DND-41 (cell line): ENCODE results near the gene NUP62CL.
A peak's percentile ranks its signal among the peaks of the same experiment; 100 is the strongest.

Experiments used
- ATAC-seq: fragments of 200-7000 bp; cut with Tn5 transposase; 3 replicates; pipeline ENCODE4 v1.9.1; 2021; ENCODE audit warnings: low read depth; ENCODE audit not compliant: insufficient read depth
- DNase-seq: peaks from one replicate; pipeline ENCODE4 v3.0.0-alpha.2; 2020
- H2AFZ ChIP-seq: 2 replicates; pipeline ENCODE4 v1.6.0; 2012; ENCODE audit warnings: low read depth, low read length
- H3K27ac ChIP-seq: 2 replicates; pipeline ENCODE4 v1.5.1; 2012; ENCODE audit warnings: low read length, inconsistent platforms
- H3K27me3 ChIP-seq: fragments of 200-600 bp; sonication (generic); 2 replicates; pipeline ENCODE4 v1.6.0; 2012; ENCODE audit warnings: low read length, mild to moderate bottlenecking, inconsistent platforms; ENCODE audit not compliant: insufficient read depth, poor library complexity
- H3K36me3 ChIP-seq: 2 replicates; pipeline ENCODE4 v1.5.1; 2012; ENCODE audit warnings: low read length, inconsistent platforms; ENCODE audit not compliant: insufficient read depth
- H3K4me1 ChIP-seq: 2 replicates; pipeline ENCODE4 v1.5.1; 2012; ENCODE audit warnings: mild to moderate bottlenecking, low read length; ENCODE audit not compliant: insufficient read depth
- H3K4me2 ChIP-seq: 2 replicates; pipeline ENCODE4 v1.6.0; 2012; ENCODE audit warnings: mild to moderate bottlenecking, moderate library complexity, low read length, inconsistent platforms; ENCODE audit not compliant: insufficient read depth
- H3K4me3 ChIP-seq, 2 experiments: fragments of 200-600 bp in 1 of 2; shearing (Covaris generic) in 1 of 2; 2 replicates each; pipeline ENCODE4 v1.5.1; 2012 to 2016; ENCODE audit warnings: inconsistent platforms in 2 of 2, low read length in 2 of 2, mild to moderate bottlenecking in 2 of 2, low read depth in 1 of 2, moderate library complexity in 1 of 2
- H3K79me2 ChIP-seq: 2 replicates; pipeline ENCODE4 v1.6.0; 2012; ENCODE audit warnings: low read length, inconsistent platforms; ENCODE audit not compliant: insufficient read depth
- H3K9ac ChIP-seq: 2 replicates; pipeline ENCODE4 v1.6.0; 2012; ENCODE audit warnings: low read depth, mild to moderate bottlenecking, inconsistent platforms, low read length, moderate library complexity
- H3K9me3 ChIP-seq: 2 replicates; pipeline ENCODE4 v1.5.1; 2012; ENCODE audit warnings: low read length, moderate library complexity, mild to moderate bottlenecking, inconsistent platforms; ENCODE audit not compliant: insufficient read depth, severe bottlenecking
- H4K20me1 ChIP-seq: 2 replicates; pipeline ENCODE4 v1.6.0; 2012; ENCODE audit warnings: low read length; ENCODE audit not compliant: insufficient read depth
- EZH2 ChIP-seq: IDR thresholded peaks from 3 replicates; pipeline ENCODE4 v1.6.1; 2012; ENCODE audit warnings: borderline replicate concordance, low read depth, mild to moderate bottlenecking, moderate library complexity, low read length, inconsistent platforms; ENCODE audit not compliant: severe bottlenecking
- TF ChIP-seq, protein P1 (sequence below): IDR thresholded peaks from 2 replicates; pipeline ENCODE4 v1.5.1; 2012; ENCODE audit warnings: borderline replicate concordance, low read length, moderate library complexity, mild to moderate bottlenecking; ENCODE audit not compliant: poor library complexity, severe bottlenecking; ENCODE audit errors: extremely low read depth

The NUP62CL gene

DNA sequence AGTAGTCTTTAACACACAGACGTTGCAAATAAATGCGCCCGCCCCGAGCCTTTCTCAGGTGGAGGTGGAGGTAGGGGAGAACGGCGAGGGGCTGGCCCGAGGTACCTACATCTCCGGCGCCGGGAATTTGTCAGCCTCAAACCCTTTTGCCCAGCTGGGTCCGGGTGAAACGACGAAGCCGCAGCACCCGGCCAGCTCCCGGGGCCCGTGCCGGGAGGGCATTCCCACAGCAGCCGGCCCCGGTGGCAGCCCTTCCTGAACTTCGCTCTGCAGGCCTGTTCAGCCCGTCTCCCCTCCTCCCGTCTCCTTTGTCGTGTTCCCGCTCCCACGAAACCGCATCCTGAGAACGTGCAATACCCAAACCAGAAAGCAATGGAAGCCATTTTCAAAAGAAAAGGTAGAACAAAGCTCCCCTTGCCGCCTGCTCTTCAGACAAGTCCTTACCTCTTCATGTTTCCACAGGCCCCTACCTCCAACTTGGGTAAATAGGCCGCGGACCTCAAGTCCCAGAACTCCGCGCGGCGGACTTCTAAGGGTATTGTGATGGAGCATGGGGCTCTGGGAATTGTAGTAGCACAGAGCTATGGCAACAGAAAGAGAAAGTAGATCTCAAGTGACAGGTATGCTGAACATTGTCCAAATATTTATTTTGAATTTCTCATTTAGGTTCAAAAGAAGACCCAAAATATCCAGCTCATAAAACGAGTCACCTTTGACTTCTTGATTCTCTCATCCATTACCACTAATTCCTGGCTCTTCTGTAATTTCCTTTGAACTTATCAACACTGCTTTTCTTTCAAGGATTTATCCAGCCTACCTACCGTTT is 87.7 kb downstream of the NUP62CL start, which contains the start of gene RBM41:
Gene RBM41 (minus strand): TSS at position 501 of the 826 bp plus-strand sequence. CDS start 49 bp downstream, at position 452.
- H3K9me3 ChIP-seq = no peaks in the 10 kb centered on the region
- DNase-seq = peak; percentile 81
- TF ChIP-seq EZH2 = no peak
- peaks cover 22% of the 10 kb centered on the region for H3K4me1 ChIP-seq
- no peaks in the 10 kb centered on the region for H3K27me3 ChIP-seq
- H3K4me3 ChIP-seq = peak within 1 kb of the TSS; percentile 60 to 72
- peak within 1 kb of the TSS; percentile 77 for H3K9ac ChIP-seq
- peak; percentile 99 for ATAC-seq
- peaks cover 20% of the 10 kb centered on the region for H3K79me2 ChIP-seq
- no peaks in the 10 kb centered on the region for H4K20me1 ChIP-seq
- peak within 1 kb of the TSS; percentile 84 for H2AFZ ChIP-seq
- H3K27ac ChIP-seq = peak within 1 kb of the TSS; percentile 89
- H3K36me3 ChIP-seq = peaks cover 33% of the 10 kb centered on the region
- peak within 1 kb of the TSS; percentile 66 for H3K4me2 ChIP-seq

DNA sequence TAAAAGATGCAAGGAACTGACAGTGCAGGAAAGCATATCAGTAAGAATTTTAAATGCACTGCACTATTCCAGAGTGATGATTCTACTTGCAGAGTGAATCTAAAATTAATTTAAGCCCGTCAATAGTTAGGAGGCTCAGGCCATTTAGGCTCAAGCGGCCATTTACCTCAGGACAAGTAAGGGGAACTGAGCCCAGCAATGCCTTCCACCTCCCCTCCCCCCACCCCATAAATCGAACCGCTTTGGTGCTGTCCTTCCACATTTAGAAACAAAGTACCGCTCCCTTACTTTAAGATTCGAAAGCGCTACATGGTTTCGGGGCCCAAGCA is 88.3 kb downstream of the NUP62CL start:
- no peak for DNase-seq
- TF ChIP-seq, protein P1, sequence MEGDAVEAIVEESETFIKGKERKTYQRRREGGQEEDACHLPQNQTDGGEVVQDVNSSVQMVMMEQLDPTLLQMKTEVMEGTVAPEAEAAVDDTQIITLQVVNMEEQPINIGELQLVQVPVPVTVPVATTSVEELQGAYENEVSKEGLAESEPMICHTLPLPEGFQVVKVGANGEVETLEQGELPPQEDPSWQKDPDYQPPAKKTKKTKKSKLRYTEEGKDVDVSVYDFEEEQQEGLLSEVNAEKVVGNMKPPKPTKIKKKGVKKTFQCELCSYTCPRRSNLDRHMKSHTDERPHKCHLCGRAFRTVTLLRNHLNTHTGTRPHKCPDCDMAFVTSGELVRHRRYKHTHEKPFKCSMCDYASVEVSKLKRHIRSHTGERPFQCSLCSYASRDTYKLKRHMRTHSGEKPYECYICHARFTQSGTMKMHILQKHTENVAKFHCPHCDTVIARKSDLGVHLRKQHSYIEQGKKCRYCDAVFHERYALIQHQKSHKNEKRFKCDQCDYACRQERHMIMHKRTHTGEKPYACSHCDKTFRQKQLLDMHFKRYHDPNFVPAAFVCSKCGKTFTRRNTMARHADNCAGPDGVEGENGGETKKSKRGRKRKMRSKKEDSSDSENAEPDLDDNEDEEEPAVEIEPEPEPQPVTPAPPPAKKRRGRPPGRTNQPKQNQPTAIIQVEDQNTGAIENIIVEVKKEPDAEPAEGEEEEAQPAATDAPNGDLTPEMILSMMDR = no peak
- TF ChIP-seq EZH2 = no peak
- H3K4me1 ChIP-seq = peaks cover 22% of the 10 kb centered on the region
- no peaks in the 10 kb centered on the region for H4K20me1 ChIP-seq
- H3K36me3 ChIP-seq = peaks cover 38% of the 10 kb centered on the region
- peak; percentile 10; the same call in 1 of the 3 replicates for ATAC-seq
- H2AFZ ChIP-seq = peak overlapping the region; percentile 84
- peak overlapping the region; percentile 60 to 72; a peak in 3 of 4 replicates for H3K4me3 ChIP-seq
- peak overlapping the region; percentile 77 for H3K9ac ChIP-seq
- H3K4me2 ChIP-seq = peak overlapping the region; percentile 66
- H3K79me2 ChIP-seq = peaks cover 20% of the 10 kb centered on the region
- no peaks in the 10 kb centered on the region for H3K27me3 ChIP-seq
- peak overlapping the region; percentile 89 for H3K27ac ChIP-seq
- H3K9me3 ChIP-seq = no peaks in the 10 kb centered on the region

DNA sequence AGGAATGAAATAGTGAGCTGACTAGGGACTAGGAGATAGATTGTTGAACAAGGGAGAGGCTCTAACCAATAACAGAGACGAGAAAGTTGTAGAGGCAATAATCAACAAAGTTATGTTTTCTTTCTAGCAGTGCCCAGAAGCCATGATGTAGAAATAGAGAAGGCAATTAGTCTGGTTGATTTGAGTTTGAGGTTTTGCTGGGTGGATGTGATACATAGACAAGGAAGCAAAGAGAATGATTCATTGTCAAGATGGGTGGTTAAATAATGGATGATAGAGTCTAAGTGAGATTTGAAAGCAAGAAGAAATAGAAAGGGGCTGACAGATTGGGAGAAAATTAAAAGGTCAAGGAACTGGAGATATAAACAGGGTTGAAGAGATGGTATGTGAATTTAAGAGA is 98.8 kb downstream of the NUP62CL start:
- Histone ChIP-seq H4K20me1 (no peaks in the 10 kb centered on the region), H3K9me3 (no peaks in the 10 kb centered on the region), H3K4me2 (no peak overlapping the region), H3K27me3 (no peaks in the 10 kb centered on the region), H3K27ac (no peak overlapping the region), H2AFZ (no peak overlapping the region), H3K4me3 (no peak overlapping the region), H3K9ac (no peak overlapping the region), H3K4me1 (no peaks in the 10 kb centered on the region), H3K36me3 (peaks cover 37% of the 10 kb centered on the region), H3K79me2 (peaks cover 9% of the 10 kb centered on the region; the same call in 1 of the 2 replicates)
- no peak for ATAC-seq
- TF ChIP-seq, protein P1 = no peak
- TF ChIP-seq EZH2 = no peak
- no peak for DNase-seq

DNA sequence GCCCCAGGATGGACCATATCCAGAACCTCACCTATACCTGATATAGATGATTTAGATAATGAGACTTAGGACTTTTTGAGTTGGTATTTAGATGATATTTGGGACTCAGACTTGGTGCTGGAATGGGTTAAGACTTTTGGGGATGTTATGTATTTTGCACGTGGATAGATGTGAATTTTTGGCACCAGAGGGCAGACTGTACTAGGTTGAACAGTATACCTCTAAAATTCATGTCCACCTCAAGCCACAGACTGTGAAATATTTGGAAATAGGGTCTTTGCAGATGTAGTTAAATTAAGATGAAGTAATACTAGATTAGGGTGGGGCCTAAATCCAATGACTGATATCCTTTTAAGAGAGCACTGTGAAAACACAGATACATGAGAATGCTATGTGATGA is 103.3 kb downstream of the NUP62CL start:
- Histone ChIP-seq H3K27me3 (no peaks in the 10 kb centered on the region), H3K4me3 (no peak overlapping the region), H4K20me1 (no peaks in the 10 kb centered on the region), H3K9me3 (no peaks in the 10 kb centered on the region), H2AFZ (no peak overlapping the region), H3K4me2 (no peak overlapping the region), H3K36me3 (peaks cover 42% of the 10 kb centered on the region), H3K4me1 (no peaks in the 10 kb centered on the region), H3K27ac (no peak overlapping the region), H3K79me2 (peaks cover 6% of the 10 kb centered on the region; the same call in 1 of the 2 replicates), H3K9ac (no peak overlapping the region)
- no peak for ATAC-seq
- DNase-seq = no peak
- no peak for TF ChIP-seq EZH2
- TF ChIP-seq, protein P1 = no peak
